ENCODE measurements around the gene NFIA. TPM values are rescaled to one million over a fixed set of nuclear protein-coding genes. Genes with fewer than 3 reads are reported as not detected.
"Not testable (repeated sequence)": the region's sequence is repeated elsewhere in the genome, so short reads cannot be mapped to it uniquely, and the experiment has no call there.

The NFIA gene
- total and polyA plus RNA-seq, 2 of the 13 experiments (the other 11 are each of a cell fraction or from before 2014, with no cell fraction given): 14.7 to 28.5 TPM

DNA sequence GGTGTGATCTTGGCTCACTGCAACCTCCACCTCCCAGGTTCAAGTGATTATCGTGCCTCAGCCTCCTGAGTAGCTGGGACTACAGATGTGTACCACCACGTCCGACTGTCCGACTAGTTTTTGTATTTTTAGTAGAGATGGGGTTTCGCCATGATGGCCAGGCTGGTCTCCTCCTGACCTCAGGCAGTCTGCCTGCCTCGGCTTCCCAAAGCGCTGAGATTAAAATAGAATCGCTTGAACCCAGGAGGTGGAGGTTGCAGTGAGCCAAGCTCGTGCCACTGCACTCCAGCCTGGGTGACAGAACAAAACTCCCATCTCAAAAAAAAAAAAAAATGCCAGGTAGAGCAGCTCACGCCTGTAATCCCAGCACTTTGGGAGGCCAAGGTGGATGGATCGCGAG, 44.5 kb downstream of the NFIA start:
- FAIRE-seq; H3K4me3 ChIP-seq (replicated peaks in 1 of 3; ENCODE audit: insufficient read depth in 1 of 3, low read depth in 2 of 3, low read length in 3 of 3); H3K9me3 ChIP-seq (ENCODE audit: low read length); POLR2A ChIA-PET; H3K36me3 ChIP-seq (replicated peaks in 1 of 2; ENCODE audit: control insufficient read depth in 1 of 2, insufficient read depth in 2 of 2, low read length in 2 of 2); H3K27me3 ChIP-seq (ENCODE audit: control insufficient read depth in 1 of 2, insufficient read depth in 2 of 2, low read length in 2 of 2); H2AFZ ChIP-seq (ENCODE audit: low read length); ATAC-seq; H3K27ac ChIP-seq (ENCODE audit: extremely low read length, insufficient read depth, low read length); CTCF ChIA-PET (ENCODE audit: low intra/inter-chr PET ratio, low total read pairs); BruUV-seq (replicated peaks); intact Hi-C loops (cut with micrococcal nuclease; ENCODE audit: unreplicated experiment); DNase-seq (ENCODE audit: low spot score); H3K9ac ChIP-seq (ENCODE audit: insufficient read depth, low read depth, low read length); in situ Hi-C loops (cut with HindIII; ENCODE audit: extremely low pct_ligation_motif_present, low pct_unique_long_range_greater_than_20kb); H3K4me2 ChIP-seq (ENCODE audit: low read depth, low read length); H4K20me1 ChIP-seq (ENCODE audit: insufficient read depth, low read length): not testable (repeated sequence)
- WGBS (ENCODE audit: low lambda C conversion rate): 97% methylated on average over 12 of the region's 12 CpGs
- H3K4me1 ChIP-seq (ENCODE audit: insufficient read depth, low read length): peaks cover 38% of the 10 kb centered on the region
- peaks cover 92% of the 10 kb centered on the region for H3K79me2 ChIP-seq (ENCODE audit: insufficient read depth, low read length)

DNA sequence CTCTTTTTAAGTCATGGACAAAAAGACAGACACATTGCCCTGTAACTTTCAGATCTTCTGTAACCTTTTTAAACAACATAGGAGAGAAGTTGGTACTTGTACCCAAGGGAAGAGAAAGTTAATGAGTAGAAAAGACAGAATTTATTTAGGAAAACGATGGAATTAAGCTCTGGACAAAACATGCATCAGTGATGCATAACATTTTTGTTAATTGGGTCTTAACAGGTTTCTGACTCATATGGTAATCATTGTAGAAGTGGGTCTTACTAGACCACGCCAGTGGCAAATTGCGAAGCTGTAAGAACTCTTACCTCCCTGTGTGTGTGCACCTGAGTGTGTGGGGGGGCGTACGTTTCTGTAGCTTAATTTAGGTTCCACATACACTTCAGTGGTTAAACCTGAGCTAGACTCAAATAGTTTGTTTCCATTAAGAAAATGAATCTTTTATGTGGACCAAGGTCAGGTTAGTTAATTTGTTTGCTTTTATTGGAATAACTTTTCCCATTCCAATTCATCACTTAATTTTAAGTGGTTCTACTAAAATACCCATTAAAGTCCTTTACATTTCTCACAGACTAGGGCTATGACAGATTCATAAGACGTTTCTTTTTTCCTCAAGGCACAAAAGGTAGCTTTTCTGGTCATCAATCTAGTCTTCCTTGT, 48.1 kb downstream of the NFIA start:
- TSS peak; percentile 3 for BruUV-seq (replicated peaks)
- 98% methylated on average over 6 of the region's 6 CpGs for WGBS (ENCODE audit: low lambda C conversion rate)
- Histone ChIP-seq H3K9me3 (ENCODE audit: low read length) (no peaks in the 10 kb centered on the region), H2AFZ (ENCODE audit: low read length) (no peak overlapping the region), H3K79me2 (ENCODE audit: insufficient read depth, low read length) (peaks cover 91% of the 10 kb centered on the region), H3K36me3 (replicated peaks in 1 of 2; ENCODE audit: control insufficient read depth in 1 of 2, insufficient read depth in 2 of 2, low read length in 2 of 2) (peaks cover 0 to 10% of the 10 kb centered on the region in 2 experiments; a peak in 2 of 5 replicates), H4K20me1 (ENCODE audit: insufficient read depth, low read length) (peaks cover 6% of the 10 kb centered on the region), H3K4me3 (replicated peaks in 1 of 3; ENCODE audit: insufficient read depth in 1 of 3, low read depth in 2 of 3, low read length in 3 of 3) (no peak overlapping the region), H3K27ac (ENCODE audit: extremely low read length, insufficient read depth, low read length) (no peak overlapping the region), H3K4me1 (ENCODE audit: insufficient read depth, low read length) (peaks cover 28% of the 10 kb centered on the region), H3K9ac (ENCODE audit: insufficient read depth, low read depth, low read length) (no peak overlapping the region), H3K4me2 (ENCODE audit: low read depth, low read length) (no peak overlapping the region), H3K27me3 (ENCODE audit: control insufficient read depth in 1 of 2, insufficient read depth in 2 of 2, low read length in 2 of 2) (no peaks in the 10 kb centered on the region)
- intact Hi-C loops (cut with micrococcal nuclease; ENCODE audit: unreplicated experiment): no loop called here
- no peak for ATAC-seq
- TF ChIP-seq MIER3 (CRISPR knock-in tag; IDR thresholded peaks at IDR 0.05; ENCODE audit: borderline replicate concordance) (no peak), CENPX (CRISPR knock-in tag; IDR thresholded peaks at IDR 0.05) (no peak)
- POLR2A ChIA-PET: no interaction called here
- CTCF ChIA-PET (ENCODE audit: low intra/inter-chr PET ratio, low total read pairs): no interaction called here
- in situ Hi-C loops (cut with HindIII; ENCODE audit: extremely low pct_ligation_motif_present, low pct_unique_long_range_greater_than_20kb): no loop called here
- no peak for DNase-seq (ENCODE audit: low spot score)
- no peak for FAIRE-seq
